ENCODE data around the gene COPG1.
A peak's percentile ranks its signal among the peaks of the same experiment; 100 is the strongest.

DNA sequence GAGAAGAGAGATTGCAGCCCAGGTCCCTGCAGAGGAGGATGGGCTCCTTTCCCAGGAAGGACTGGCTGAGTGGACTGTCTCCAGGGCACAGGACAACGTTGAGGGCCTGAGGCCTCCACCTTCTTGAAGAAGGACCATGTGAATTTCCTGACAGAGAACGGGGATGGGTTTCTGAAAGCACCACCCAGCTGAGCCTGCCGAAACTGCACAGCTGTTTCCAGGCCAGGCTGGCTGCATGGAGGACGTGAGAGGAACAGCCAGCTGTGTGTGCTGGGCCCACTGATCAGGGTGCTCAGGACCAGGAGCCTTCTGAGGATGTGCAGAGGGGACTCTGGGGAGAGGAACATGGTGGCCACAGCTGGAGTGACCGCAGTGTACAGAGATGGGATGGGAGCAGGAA lies 68.4 kb downstream of the COPG1 start:
- TF ChIP-seq POLR2AphosphoS5 (IDR thresholded peaks at IDR 0.05) (peak in 1 of 3 donors; percentile 14), POLR2A (IDR thresholded peaks at IDR 0.05) (no peak), EP300 (IDR thresholded peaks at IDR 0.05; ENCODE audit: low read depth) (no peak)
- TF ChIP-seq, protein P1, sequence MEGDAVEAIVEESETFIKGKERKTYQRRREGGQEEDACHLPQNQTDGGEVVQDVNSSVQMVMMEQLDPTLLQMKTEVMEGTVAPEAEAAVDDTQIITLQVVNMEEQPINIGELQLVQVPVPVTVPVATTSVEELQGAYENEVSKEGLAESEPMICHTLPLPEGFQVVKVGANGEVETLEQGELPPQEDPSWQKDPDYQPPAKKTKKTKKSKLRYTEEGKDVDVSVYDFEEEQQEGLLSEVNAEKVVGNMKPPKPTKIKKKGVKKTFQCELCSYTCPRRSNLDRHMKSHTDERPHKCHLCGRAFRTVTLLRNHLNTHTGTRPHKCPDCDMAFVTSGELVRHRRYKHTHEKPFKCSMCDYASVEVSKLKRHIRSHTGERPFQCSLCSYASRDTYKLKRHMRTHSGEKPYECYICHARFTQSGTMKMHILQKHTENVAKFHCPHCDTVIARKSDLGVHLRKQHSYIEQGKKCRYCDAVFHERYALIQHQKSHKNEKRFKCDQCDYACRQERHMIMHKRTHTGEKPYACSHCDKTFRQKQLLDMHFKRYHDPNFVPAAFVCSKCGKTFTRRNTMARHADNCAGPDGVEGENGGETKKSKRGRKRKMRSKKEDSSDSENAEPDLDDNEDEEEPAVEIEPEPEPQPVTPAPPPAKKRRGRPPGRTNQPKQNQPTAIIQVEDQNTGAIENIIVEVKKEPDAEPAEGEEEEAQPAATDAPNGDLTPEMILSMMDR (IDR thresholded peaks at IDR 0.05), result no peak
